ENCODE measurements around the gene NEUROD6. TPM values are rescaled to one million over a fixed set of nuclear protein-coding genes. Genes with fewer than 3 reads are reported as not detected.

Gene NEUROD6
- total RNA-seq: not detected

DNA sequence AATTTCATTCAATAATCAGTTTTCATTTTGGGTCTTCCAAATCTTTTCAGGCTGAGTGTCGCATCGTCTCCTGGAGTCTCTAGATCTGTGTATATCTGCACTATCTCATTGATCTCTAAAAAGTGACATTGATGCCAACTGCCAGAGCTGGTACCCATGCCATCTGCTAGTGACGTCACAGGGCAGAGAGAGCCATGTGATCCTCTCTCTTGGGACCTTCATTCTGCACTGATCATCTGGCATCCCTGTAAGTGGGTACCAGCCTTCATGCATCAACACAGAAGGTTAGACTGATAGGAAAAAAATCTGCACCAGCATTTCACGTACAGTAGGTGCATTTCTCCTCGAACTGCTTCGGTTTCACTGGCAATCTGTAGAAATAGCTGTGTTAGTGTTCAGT, at the start of gene NEUROD6:
TSS of gene NEUROD6 (minus strand) at position 124 of the 400 bp plus-strand sequence. CDS start 1,458 bp downstream, outside the sequence.
- DNase-seq (ENCODE audit: low spot score) (no peak), ATAC-seq (no peak)

- no peak for ATAC-seq
- no peak for DNase-seq (ENCODE audit: low spot score)
Measured at GRCh38 chr7:31384466-31384865, 43.9 kb upstream of the NEUROD6 start.

DNA sequence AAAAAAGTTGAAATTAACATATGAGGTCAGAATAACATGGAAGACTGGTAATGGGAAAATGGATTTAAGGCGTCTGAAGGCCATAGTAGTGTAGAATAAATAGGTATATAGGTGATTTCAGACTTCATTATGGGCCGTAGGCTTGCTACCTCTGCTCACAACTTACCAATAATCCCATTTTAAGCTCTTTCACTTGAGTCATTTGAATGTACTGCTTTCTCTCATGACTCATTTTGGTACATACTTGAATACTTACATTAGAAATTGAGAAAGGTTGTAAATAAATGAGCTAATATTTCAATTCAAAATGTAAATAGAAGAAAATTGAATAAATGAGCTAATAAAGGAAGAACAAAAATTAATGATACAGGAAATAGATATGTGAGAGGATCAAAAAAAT, 42.2 kb upstream of the NEUROD6 start:
- DNase-seq (ENCODE audit: low spot score): no peak
- no peak for ATAC-seq

DNA sequence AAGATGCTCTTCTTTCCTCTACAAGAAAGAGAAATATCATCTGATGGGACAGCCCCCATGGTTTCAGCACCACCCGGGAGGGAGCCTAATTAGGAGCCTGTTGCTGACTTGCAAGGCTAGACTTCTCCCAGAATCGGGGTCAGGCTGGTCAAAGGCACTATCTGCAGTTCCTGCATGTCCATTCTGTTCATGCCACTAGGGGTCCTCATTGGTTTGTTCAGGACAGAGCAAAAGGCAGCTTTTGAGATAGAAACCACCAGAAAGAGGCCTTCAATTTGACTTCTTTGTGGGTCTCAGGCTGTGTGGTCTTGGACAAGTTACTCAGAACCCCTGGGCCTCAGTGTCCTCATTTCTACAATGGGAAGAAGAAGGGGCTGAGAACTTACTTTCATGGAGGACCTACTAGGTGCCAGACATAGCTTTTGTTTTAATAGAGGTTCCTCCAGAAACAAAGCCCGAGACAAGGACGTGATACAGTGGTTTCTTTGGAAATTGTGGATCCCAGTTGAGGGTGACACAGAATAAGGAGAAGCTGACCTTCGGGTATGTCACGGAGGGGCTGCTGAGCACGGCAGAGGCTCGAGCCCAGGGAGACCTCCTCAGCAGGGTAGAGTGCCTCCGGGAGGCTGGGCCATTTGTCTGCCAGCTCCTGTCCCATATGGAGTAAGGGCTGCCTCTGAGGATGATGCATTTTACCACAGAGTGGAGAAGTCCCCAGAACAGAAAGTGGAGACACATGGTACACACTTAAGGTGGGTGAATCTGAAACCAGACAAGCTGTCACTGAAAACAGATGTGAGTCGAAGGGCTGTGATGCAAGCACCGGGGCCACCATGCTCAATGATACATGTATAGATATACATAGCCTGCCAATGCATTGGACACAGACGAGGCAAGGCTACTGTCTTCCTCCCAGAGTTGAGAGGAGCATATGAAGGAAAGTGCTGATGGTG, 33.1 kb upstream of the NEUROD6 start:
- peak; percentile 98 for ATAC-seq
- DNase-seq (ENCODE audit: low spot score): peak; percentile 58

DNA sequence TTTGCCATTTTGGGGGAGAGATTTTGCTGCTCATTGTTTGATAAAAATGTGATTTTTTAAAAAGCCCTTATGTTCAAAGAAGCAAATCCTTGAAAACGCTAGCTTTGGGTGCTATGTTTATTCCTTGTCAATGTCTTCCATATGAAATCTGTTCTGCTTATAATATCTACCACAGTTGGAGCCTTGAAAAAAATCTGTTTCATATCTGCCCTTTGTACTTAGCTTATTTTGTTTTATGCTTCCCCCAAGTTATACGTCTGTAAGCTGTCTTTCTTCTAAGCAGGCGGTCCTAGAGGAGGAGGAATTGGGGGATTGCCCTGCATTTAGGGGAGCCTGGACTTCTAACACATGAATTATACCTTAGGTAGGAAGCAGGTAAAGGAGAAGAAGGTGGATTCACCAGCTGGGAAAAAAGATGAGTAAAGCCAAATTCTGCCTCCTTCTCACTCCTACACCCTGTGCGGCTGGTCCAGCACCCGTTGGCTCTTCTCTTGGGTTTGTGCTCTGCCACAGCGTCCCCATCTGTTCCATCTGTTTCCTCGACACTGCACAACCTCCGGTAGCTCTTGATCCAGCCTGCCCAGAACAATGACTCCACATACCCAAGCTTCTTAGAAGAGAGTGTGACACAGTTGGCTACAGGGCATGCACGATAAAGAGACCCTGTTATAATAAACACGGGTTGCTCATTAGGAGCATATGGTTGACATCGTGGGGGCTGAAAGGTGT, 31.9 kb upstream of the NEUROD6 start:
- DNase-seq (ENCODE audit: low spot score) (no peak), ATAC-seq (no peak)

DNA sequence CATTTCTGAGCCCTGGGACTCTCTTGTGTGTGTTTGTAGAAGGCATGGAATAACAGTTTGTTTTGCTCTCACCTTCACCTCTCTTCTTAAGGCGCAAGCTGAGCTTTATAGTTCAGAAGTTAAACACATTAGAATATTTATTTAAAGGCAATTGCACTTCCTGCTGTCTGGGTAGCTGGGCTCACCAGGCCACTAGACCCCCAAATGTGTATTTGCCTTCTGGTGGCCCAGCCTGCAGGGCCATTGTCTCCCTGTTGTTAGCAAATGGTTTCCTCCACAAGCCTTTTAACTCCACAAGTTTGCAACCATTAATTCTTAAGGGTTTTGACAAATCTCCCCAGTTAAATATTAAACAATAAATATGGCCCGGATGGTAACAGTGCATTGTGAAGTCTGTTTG, 31.1 kb upstream of the NEUROD6 start:
- ATAC-seq: no peak
- no peak for DNase-seq (ENCODE audit: low spot score)

DNA sequence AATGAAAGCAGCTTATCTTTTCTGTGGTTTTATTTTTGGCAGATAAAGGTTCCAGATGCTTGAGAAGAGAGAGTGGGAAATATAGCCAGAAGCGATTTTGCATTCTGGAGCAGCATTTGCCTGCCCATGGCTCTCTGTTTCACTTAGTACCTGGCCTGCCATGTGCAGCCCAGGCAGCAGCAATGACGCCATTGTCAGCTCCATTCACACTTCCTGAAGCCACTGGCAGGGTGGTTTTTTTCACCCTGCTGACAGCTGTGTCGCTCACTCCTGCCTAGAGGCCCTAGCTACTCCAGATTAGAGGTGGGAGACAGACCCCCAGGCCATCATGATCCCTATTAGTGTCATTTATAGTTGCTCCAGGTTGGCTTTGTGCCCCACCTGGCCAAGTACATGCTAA, 30.1 kb upstream of the NEUROD6 start:
- ATAC-seq: no peak
- no peak for DNase-seq (ENCODE audit: low spot score)

- ATAC-seq (peak; percentile 34), DNase-seq (ENCODE audit: low spot score) (no peak)
Measured at GRCh38 chr7:31368620-31369019, 28.1 kb upstream of the NEUROD6 start.

- ATAC-seq: no peak
- DNase-seq (ENCODE audit: low spot score): no peak
Measured at GRCh38 chr7:31363496-31363895, 23.0 kb upstream of the NEUROD6 start.

GRCh38 chr7:31363051-31363450, 22.5 kb upstream of the NEUROD6 start:
- no peak for ATAC-seq

DNA sequence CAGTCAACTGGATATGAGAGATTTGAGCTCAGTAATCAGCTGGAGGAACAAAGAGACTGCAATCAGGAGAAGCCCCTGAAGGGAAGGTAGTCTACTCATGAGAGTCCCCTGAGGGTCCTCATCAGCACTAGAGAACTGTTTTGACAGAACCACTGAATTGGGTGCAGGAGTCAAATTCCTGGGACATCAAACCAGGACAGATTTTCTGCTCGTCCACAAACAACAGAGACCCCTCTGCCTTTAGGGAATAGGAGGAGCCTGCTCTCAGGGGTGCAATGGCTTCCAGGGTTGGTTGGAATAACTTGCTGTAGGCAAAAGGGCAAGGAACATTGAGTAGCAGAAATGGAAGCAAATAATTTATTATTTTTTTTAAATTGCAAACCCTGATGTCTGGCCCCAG, 21.9 kb upstream of the NEUROD6 start:
- ATAC-seq (no peak), DNase-seq (ENCODE audit: low spot score) (no peak)

More at GRCh38 chr7:31363051-31363450, 22.5 kb upstream of the NEUROD6 start:
- no peak for DNase-seq (ENCODE audit: low spot score)

DNA sequence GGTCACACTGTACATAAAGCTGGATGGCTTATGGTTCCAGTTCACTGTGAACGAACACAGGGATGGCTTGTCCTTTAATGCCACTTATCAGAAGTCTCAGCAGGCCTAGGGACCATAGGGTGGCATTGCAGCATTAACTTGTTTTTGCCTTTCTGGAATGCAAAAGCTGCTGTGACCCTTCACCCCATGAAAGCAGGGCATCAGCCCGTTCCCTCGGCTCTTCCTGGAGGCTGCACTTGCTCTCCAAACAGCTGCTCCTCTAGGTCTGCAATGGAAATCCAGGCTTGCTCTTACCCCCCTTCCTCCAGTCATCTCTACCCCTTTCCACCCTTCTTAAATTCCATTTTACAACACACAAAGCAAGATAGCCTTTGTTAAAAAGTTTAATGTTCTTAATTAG, 17.9 kb upstream of the NEUROD6 start:
- ATAC-seq: no peak
- no peak for DNase-seq (ENCODE audit: low spot score)

- DNase-seq (ENCODE audit: low spot score) (no peak), ATAC-seq (no peak)
Measured at GRCh38 chr7:31345421-31345820, 4.9 kb upstream of the NEUROD6 start.

GRCh38 chr7:31343516-31344305, 3.2 kb upstream of the NEUROD6 start:
- DNase-seq (ENCODE audit: low spot score) (no peak), ATAC-seq (no peak)

GRCh38 chr7:31341141-31341540, 615 bp upstream of the NEUROD6 start:
- ATAC-seq (no peak), DNase-seq (ENCODE audit: low spot score) (no peak)

DNA sequence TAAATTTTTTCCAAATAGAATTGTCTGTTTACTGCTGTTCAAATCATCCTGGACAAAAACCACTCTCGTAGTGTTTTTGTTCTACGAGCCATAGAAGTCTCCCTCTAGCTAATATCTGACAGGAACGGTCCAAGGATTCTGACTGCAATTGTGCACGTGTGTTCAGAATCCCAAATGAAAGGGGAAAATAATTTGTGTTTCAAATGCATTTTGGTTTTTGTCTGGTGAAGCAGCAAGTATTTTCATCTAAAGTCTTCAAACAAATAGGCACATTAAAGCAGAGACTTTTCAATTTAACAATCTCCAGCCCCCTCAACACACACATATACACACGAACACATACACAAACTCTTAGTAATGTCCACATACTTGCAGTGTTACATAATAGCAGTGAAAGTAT, 475 bp downstream of the NEUROD6 start:
- ATAC-seq: no peak
- no peak for DNase-seq (ENCODE audit: low spot score)

DNA sequence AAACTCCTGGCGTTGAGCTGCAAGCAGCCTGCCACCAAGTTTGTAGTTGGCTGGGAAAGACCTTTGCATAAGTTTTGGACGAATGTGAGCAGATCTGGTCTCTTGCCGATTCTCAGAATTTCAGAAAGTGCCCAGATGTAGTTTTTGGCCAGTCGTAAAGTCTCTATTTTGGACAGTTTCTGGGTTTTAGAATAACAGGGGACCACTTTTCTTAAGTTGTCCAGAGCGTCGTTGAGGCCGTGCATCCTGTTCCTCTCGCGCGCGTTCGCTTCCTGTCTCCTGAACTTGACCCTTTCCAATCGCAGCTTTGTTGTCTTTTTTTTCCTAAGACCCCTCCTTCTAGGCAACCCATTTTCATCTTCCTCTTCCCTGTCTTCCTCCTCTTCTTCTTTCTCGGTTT, 1.8 kb downstream of the NEUROD6 start:
- DNase-seq (ENCODE audit: low spot score) (no peak), ATAC-seq (no peak)

DNA sequence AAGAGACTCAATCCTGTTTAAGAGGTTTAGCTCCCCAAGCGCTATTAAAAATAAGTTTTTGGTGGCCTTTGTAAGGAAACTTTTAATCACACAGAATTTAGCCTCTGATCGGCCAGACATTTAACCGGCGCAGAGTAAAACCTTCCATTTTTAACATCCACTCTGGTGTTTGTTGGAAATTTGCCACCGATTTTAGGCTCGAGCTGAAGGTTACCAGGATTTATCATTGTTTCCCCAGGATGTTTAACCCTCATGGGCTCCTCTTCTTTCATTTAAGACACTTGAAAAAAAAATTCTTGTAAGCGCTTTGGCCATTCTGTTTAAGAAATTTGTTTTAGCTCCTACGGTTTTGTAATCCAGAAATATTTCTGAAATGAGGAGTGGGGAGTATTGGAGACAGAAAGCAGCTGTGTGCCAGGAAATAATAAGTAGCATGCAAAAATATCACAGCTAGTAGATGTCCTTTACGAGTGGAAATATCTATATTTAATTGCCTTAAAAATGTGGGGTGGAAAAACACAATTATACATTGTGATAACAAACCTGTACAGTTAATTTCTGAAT, 3.4 kb downstream of the NEUROD6 start:
- ATAC-seq: no peak
- no peak for DNase-seq (ENCODE audit: low spot score)

DNA sequence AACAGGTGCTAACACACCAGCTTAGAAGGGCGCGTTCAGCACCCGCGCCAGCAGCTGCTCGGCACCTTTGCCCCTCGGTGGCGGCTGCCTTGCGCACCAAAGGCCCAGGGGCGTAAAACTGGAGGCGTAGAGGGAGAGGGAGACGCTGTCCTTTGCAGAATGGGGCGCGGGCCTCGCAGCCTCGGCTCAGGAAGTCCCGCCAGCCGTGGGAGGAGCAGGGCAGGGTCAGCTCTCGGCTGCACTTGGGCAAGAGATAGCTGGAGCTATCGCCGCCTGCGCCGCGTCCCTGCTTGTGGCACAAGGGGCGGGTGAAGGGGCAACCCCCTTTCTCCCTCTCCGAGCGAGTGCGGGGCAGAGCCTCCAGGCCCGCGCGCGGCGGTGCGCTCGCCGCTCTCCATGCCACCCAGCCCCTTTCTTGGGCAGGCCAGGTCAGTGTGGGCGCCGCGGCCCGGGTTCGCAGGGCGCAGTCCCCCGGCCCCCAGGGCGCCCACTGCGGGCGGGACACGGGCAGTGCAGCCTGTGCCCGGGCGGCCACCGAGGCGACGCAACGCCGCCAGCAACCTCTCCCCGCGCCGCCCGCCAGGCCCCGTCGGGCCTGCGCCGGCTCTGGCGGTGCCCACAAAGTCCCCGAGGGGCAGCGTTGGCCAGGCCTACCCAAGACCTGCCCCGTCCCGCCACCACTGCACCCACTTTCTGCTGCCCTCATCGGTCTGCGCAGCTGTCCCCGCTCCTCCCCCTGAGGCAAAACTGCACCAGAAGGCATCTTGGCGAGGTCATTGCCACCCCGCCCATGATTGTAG, 4.1 kb downstream of the NEUROD6 start:
- DNase-seq (ENCODE audit: low spot score) (peak; percentile 82), ATAC-seq (peak; percentile 89)

DNA sequence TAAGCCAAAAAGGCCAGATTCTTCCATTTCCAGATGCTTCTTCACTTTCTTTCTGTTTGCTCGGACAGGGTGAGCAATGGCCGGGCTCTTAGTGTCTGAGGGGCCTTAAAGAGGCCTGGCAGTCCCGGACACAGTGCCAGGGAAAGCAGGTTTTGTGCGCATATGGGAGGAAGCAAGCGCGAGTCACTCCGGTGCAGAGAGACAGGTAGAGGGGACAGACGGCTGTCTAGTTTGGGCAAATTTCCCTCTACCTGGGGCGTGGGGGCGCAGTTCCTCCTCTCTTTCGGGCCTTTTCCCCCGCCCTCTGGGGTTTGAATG, 4.7 kb downstream of the NEUROD6 start:
- no peak for ATAC-seq
- no peak for DNase-seq (ENCODE audit: low spot score)
